GM18873 (cell line): ENCODE measurements around the gene PARD3.
"Not testable (repeated sequence)": the region's sequence is repeated elsewhere in the genome, so short reads cannot be mapped to it uniquely, and the experiment has no call there.

ENCODE experiments used
- ATAC-seq: cut with Tn5 transposase; IDR thresholded peaks from one replicate; pipeline ENCODE4 v1.9.1; 2021; ENCODE audit warnings: mild to moderate bottlenecking, moderate library complexity, moderate number of reproducible peaks; ENCODE audit not compliant: unreplicated experiment, low FRiP score

PARD3 gene

DNA sequence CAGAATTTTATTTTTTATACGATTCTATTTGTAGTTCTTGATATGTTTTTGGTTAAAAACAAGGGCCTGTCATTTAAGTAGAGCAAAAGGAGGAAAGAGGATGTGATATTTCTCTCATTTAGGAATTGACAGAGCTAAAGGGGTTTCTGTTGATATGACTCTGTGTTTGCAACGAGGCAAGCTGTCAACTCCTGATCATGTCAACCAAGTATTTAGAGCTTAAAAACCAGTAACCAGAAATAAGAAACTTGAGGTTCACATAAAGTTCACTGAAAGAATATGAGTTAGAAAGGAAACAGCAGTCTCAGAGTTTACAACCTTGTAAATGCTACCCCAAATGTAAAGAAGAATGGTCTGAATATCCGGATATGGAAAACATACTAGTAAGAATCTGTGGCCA, 434.2 kb downstream of the PARD3 start:
- no peak for ATAC-seq

DNA sequence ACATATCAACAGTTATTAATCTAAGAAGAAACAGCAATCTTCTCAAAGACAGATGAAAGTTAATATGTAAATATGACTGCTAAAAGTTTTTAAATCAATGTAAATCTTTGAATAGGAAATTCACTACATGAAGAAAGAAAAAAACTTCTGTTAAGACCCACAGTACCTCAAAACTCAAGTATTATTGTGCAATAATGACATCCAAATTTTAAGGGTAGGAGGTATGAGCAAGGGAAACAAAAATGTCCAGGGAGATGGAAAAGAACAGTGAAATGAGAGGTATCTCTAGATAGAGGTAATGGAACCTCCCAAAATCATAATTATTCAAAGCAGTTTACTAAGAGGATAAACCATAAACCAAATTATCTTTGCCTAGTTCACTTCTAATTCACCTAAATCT, 436.8 kb downstream of the PARD3 start:
- no peak for ATAC-seq

DNA sequence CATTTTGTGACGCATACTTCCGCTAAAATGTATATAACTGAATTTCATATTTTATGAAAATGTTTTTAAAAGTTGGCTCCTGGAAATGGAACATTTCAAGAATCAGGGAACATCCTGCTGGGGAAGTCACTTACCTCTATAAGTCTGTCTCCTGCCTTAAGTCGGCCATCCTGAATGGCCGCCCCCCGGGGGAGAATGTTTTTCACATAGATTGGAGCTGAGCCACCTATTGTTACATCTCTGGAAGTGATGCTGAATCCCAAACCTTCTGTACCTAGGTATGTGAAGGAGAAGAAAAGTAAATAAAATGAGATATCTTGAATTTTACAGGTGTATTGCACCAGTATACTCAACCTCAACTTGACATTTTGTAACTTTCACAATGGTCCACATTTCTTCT, 437.3 kb downstream of the PARD3 start:
- no peak for ATAC-seq

DNA sequence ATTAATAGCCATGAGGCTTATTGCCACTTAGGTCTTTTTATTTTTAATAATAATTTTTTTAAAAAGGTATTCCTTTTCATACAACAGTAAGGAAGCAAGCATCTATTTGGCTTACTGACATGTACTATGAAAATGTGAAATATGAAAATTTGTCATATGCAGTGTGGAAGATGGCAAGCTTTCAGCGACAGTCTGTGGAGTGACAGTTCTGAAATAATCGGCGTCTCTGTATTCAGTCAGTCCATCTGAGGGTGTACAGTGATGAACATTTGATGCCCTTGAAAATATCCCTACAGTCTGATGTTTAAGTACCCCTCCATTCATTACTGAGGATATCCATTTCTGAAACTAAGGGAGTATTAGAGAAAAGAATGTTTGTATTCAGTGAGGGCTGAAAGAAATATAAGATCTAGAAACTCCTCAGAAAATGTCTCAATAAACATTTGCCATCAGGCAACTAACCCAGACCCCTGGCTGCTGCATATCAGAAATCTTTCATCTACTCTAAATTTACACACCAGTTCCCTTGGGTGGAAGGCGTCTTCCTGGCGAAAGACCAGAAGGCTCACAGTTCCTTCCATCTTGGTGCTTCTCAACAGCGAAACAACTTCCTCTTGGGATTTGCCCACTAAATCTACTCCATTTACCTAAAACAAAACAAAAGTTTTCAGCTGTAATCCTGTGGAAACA, 440.6 kb downstream of the PARD3 start:
- peak; percentile 8 for ATAC-seq

DNA sequence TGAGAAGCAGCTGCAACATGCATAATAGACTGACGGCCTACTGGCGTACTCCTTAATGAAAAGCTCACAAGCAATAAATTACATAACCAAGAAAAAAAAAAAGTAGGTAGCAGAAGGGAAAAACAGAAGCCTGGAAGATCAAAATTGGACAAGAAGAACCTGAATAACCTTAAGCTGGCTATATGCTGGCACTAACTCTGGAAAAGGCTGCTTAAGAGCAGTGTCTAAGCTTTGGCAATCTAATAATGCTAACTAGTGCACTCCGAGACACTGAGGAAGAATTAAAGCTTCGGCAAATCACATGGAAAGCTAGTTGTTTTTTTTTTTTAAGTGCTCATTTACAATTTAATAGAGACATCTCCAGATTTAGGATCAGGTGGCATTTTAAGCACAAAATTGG, 441.9 kb downstream of the PARD3 start:
- no peak for ATAC-seq

DNA sequence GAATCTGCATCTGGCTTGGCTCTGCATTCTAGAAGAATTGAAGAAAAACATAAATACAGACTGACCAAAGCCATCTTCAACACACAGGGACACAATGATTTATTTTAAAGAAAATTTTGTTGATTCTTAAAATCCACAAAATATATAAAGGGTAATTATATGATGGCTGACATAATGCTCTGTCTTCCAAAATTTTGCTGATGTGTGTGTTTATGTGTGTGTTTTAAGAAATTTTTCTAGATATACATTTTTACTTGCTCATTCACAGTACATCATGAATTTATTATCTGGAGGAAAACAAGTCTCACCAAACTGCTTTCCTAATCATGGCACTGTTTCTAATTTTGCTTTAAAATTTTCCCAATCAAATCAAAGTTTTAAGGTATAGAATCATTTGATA, 442.6 kb downstream of the PARD3 start:
- no peak for ATAC-seq

DNA sequence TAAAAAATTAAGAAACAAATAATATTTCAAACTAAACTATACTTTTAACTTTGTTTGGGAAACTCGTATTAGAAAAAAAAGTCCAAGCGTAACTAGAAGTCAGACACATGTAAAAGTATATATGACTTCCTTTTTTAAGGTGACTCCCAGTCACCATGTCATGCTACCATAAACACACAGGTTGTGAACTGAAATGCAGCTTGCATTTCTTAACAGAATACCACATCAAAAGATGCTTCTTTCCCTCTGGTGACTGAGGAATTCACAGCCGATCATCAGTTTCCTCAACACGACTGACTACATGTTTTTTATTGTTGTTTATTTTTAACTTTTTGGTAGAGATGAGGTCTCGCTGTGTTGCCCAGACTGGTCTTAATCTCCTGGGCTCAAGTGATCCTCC, 445.0 kb downstream of the PARD3 start:
- ATAC-seq = no peak

DNA sequence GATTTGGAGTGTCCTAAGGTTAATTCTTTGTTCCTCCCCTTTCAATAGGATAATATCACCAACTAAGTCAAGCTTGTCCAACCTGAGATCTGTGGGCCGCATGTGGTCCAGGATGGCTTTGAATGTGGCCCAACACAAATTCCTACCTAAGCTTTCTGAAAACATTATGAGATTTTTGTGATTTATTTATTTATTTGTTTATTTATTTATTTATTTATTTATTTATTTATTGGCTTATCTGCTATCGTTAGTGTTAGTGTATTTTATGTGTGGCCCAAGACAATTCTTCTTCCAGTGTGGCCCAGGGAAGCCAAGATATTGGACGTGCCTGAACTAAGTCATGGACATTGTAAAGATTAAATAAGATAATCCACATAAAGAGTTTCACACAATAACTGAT, 446.0 kb downstream of the PARD3 start:
- no peak for ATAC-seq

DNA sequence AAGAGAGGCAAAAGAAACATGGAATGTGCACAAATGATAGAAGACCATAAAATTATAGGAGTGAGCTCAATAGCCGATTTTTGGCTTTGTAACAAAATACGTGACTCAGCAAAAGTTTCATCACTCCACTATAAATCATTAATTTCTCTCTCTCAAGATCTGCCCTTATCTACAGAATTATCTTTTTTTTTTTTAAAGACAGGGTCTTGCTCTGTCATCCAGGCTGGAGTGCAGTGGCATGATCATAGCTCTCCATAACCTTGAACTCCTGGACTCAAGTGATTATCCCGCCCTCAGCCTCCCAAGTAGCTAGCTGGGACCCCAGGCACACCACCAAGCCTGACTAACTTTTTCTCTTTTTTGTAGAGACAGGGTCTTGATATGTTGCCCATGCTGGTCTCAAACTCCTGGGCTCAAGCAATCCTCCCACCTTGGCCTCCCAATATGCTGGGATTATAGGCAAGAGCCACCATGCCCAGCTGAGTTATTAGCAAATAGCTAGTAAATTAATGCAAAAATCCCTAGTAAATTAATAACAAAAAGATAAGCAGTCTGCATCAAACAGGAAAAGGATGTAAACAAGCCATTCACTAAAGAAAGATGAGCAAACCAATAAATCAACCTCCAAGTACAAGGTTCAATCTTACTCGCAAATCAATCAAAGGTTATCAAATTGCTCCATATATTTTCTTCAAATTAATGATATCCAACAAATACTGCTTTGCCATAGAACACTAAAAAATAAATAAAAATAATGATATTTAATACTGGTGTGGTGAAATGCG, 450.7 kb downstream of the PARD3 start:
- no peak for ATAC-seq

DNA sequence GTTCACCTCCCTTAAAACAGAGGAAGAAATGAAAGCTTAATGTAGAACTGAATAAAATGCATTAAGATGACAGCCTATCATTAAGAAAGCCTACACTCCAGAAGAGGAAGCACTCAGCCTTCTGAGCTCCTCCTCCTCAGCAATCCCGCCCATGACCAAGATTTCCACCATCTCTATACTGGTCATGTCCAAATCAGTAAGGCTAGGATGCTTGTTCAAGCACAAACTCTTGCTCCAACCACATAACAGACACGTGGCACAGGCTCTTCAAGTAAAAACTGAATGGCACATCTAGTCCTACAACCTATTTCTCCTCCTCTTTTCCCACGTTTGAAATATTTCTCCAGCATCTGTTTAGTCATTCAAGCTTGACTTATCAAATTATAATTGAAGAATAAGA, 454.1 kb downstream of the PARD3 start:
- ATAC-seq = no peak

DNA sequence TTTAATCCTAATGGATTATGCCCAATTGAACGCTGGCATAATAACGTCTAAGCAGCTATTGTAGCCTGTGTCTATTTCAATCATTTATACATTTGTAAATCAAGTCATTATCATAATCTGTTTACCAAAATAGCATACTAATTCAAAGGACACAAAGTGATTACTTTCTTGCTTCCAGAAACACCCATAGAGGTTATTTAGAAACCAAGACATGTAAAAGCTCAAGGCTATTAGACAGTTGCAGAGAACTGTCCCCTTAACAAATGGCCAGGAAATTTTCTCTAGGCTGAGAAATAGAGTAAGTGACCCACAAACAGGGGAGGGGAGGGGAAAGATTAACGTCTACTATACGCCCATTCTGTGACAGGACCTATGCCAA, 455.7 kb downstream of the PARD3 start:
- no peak for ATAC-seq

DNA sequence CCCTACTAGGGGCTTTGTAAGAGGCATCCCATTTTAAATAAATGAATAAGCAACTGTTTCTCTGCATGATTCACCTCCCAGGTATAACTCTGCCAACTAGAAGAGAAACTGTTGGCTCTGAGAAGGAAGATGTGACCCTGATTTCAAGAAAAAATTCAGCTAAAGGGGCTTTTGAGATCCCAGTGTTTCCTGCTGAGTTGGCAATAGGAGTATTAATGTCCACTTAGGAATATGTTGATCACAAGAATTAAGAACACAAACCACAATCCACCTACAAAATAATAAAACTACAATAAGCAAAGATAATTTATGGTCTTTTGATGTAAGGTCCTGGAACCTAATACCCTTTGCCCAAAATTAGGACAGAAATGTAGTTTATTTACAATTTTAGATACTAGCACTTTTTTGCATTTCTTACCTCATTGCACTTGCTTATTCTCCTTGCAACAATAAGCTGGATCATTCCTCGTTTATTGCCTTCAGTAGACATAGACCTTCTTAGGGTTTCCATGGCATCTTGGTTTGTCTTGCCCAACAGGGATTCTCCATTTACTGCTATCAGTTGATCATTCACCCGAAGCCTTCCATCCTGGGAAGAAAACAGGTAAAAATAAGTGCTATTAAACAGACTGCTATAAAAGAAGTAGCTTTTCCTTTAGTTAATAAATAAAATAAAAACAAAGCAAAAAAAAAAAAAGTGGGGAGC, 456.2 kb downstream of the PARD3 start:
- ATAC-seq = no peak

DNA sequence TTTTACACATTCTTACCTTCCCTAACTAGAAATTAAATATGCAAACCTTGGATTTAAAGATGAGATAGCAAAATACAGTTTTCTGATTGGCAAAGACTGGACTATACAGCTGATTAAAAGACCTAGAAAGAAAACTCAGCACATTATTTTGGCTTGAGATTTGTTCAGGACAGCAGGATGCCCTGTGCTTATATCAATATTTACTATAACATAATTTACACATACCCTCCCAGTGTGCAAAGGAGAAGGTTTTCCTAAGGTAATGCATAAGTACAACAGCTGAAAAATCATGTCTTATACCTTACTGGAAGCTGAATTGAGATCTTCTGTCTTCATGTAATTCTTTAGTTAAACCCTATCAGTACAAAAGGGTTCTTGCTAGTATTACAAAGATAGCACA, 458.6 kb downstream of the PARD3 start:
- ATAC-seq = no peak

DNA sequence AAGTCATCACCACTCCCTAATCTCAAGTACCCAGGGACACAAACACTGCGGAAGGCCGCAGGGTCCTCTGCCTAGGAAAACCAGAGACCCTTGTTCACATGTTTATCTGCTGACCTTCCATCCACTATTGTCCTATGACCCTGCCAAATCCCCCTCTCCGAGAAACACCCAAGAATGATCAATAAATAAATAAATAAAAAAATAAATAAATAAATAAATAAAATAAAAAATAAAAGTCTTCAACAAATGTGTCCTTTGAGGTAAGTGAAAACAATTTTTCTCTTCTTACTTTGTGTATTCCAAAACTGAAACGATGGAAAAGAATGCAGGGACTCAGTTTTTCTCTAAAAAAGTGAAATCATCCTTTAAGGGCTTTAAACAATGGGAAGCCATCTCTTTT, 461.6 kb downstream of the PARD3 start:
- not testable (repeated sequence) for ATAC-seq

DNA sequence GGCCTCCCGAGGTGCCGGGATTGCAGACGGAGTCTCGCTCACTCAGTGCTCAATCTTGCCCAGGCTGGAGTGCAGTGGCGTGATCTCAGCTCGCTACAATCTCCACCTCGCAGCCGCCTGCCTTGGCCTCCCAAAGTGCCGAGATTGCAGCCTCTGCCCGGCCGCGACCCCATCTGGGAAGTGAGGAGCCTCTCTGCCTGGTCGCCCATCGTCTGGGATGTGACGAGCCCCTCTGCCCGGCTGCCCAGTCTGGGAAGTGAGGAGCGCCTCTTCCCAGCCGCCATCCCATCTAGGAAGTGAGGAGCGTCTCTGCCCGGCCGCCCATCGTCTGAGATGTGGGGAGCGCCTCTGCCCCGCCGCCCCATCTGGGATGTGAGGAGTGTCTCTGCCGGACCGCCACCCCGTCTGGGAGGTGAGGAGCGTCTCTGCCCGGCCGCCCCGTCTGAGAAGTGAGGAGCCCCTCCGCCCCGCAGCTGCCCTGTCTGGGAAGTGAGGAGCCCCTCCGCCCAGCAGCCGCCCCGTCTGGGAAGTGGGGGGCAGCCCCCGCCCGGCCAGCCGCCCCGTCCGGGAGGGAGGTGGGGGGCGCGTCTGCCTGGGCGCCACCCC, 462.4 kb downstream of the PARD3 start:
- ATAC-seq = not testable (repeated sequence)

DNA sequence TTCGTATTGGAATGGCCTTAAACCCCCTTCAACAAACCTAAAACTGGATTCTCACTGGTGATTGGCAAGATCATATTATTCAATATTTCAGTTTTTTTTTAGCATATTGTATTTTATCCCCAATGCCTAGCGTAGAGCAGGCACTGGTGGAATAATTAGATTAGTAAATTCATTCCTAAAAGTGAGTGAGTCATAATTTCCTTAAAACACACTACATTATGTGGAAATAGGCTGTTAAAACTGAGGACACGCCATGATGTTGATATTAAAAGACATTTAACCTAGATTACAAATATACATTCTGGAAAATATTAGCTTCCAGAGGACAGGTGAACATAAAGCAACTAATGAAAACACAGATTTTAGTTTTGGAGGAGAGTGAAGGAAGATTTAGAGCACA, 463.9 kb downstream of the PARD3 start:
- ATAC-seq = no peak

DNA sequence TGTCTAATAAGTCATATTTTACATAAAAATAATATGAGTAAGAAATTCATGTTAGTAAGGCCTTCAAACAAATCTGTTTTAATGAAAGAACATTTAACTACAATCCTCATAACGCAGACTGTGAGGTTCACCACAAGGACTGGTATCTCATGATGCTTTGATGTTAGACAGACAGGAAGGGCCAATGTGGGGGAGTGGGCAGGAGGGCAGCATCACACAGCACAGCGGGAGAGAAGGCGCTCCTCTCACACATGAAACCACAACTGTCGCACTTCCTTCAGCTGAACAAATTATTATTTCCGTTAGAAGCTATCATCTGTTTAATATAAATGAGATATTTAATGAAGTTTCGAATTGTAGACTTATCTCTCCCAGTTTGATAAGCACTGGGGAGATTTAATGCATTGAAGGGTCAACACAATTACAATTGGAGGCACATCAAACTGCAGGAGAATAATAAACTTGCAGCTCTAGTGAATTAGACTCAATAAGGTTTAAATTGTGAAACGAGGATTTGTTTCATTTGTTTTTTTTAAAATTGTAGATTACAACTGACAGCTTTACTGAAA, 466.1 kb downstream of the PARD3 start:
- no peak for ATAC-seq

DNA sequence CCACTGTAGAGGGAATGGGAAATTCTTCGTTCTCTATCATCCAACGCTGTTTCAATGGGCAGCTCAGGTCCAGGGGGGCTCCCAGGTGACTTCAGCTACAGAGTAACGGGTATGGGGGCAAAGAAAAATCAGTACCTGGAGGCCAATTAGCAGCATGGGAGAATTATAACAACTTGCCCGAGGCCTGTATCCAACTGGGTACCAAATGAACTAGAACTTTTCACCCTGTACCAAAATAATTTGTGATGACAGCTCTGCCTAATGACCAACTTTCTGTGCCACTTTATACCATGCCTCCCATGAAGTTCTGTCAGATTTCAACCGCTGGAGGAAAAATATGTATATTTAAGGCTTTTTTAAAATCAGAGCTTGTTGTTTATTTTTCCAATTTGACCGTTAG, 467.1 kb downstream of the PARD3 start:
- ATAC-seq = no peak

DNA sequence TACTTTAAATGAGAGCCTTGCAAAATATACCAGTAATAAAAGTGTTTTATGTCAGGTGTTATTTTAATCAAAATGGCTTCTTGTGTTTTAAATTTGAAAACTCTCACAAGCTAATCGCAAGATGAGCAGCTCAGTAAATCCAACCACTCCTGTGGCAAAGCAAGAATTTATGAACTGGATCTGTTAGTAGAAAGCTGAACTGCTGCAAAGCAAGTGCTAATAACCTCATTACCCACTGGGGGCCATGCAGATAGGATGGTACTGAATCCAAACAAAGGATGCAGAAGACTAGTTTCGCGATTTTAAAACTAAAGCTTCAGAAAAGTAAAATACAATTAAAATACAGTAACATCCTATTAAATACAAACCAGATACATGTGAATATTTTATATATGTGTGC, 468.0 kb downstream of the PARD3 start:
- ATAC-seq = no peak

DNA sequence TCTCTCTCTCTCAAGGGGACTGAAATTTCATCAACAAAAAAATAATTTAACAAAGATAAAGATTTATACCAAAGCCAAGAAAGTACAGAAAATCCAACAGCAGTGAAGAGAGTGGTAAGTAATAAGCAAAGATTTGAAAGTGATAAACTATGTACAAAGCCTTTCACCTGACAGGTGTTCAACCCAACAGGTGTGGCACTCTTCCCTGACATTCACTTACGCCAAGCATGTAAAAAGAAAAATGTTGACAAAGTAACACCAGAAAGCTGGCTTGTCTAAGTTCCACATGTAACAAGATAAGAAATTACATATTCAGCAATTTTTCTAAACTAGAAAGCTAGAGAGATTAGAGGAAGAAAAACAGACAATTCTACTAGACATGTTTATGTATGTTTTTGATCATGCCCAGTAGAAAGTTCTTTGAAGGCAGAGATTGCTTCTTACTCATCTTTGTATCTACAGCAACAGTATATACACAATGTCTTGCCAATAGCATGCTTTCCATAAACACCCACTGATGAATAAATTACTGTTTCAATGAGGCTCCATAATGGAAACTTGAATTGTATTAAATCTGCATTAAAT, 468.5 kb downstream of the PARD3 start:
- ATAC-seq = no peak

DNA sequence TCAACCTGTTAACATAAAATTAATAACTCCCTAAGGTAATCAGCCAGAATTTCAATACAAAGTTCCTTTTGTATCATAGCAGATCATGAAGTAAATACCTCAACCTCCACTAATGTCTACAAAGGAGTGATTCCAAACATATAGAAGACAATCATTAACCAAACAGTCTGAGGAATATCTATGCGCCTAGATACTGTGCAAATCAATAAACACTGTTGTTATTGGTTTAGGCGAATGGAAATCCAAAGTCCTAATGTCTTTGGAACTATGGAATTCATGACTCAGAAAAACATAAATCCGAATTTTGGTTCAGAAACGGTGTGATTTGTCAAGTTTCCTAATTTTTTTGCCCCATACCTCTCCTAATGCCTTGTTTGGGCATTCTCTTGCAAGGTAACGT, 469.7 kb downstream of the PARD3 start:
- ATAC-seq = no peak
